ENCODE measurements around the gene SUGP1.

SUGP1 gene

DNA sequence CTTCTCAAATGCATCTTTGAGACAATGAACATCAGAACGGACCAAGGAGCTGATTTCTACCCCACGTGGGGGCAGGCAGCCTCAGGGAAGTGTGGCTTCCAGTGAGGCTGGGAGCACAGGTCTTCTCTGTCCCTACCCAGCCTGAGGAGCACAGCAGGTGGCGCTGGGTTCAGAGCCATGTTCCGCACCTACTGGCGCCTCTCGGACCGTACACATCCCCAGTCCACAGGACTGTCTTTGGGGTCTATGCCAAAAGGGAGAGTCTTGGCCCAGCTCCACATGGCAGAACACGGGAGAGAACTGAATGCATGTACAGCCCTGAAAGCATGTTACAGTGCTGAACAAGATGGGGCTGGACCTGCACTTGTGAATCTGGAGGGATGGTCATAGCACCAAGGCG, 22.6 kb downstream of the SUGP1 start:
- TF ChIP-seq, protein P1, sequence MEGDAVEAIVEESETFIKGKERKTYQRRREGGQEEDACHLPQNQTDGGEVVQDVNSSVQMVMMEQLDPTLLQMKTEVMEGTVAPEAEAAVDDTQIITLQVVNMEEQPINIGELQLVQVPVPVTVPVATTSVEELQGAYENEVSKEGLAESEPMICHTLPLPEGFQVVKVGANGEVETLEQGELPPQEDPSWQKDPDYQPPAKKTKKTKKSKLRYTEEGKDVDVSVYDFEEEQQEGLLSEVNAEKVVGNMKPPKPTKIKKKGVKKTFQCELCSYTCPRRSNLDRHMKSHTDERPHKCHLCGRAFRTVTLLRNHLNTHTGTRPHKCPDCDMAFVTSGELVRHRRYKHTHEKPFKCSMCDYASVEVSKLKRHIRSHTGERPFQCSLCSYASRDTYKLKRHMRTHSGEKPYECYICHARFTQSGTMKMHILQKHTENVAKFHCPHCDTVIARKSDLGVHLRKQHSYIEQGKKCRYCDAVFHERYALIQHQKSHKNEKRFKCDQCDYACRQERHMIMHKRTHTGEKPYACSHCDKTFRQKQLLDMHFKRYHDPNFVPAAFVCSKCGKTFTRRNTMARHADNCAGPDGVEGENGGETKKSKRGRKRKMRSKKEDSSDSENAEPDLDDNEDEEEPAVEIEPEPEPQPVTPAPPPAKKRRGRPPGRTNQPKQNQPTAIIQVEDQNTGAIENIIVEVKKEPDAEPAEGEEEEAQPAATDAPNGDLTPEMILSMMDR (IDR thresholded peaks at IDR 0.05; ENCODE audit: low read depth, low read length, poor library complexity, severe bottlenecking) = no peak
- TF ChIP-seq EZH2phosphoT487 (IDR thresholded peaks at IDR 0.05; ENCODE audit: borderline replicate concordance, low read length) = no peak
- Histone ChIP-seq H3K4me3 (ENCODE audit: low read length) (no peak overlapping the region), H3K4me1 (ENCODE audit: control insufficient read depth, low read length) (no peaks in the 10 kb centered on the region), H3K36me3 (ENCODE audit: control insufficient read depth, low read length) (peaks cover 41% of the 10 kb centered on the region), H3K9me2 (replicated peaks; ENCODE audit: control insufficient read depth, low read length) (no peaks in the 10 kb centered on the region), H4K20me1 (ENCODE audit: control insufficient read depth, insufficient read depth, low read depth, low read length) (no peaks in the 10 kb centered on the region), H3K27ac (ENCODE audit: low read depth, low read length) (no peak overlapping the region), H3F3A (ENCODE audit: control insufficient read depth, insufficient read depth) (no peaks in the 10 kb centered on the region), H3K27me3 (ENCODE audit: control insufficient read depth, low read length) (no peaks in the 10 kb centered on the region), H3K79me2 (ENCODE audit: control insufficient read depth, low read length) (no peaks in the 10 kb centered on the region), H3K9me3 (ENCODE audit: control insufficient read depth, insufficient read depth, low read length) (no peaks in the 10 kb centered on the region), H3K4me2 (ENCODE audit: low read length) (no peak overlapping the region)

DNA sequence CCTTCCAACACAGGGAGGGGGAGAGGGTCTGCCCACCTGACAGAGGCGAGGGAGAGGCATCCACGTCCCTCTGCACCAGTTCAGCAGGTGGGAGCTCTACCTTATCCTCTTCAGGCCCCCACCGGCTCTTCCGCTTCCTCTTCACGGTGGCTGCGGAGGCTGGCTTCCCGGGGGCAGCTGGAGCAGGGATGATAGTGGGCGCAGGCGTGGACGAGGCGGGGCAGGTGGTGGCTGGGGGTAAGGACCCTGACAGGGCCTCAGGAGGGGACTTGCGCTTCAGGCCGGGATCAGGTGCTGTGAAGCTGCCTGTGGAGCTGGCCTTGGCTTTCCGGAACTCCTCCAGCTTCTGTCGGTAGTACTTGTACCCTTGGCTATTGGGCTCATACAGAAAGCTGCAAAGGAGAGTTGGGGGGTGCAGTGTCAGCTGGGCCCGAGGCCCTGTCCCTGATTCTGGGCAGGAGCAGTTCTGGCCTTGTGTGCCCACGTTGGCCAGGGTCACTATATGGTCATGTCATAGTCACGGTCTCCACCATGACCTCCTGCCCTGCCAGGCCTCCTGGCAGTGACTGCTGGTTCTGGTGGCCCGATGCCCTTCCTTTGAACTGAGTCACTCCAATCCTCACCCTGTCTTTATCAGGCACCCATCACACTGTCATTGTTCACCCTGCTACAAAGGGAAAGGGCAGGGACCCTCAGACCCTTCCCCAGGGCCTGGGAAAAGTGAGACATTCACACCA, 23.2 kb downstream of the SUGP1 start:
- Histone ChIP-seq H3F3A (ENCODE audit: control insufficient read depth, insufficient read depth) (no peaks in the 10 kb centered on the region), H3K36me3 (ENCODE audit: control insufficient read depth, low read length) (peaks cover 42% of the 10 kb centered on the region), H3K27ac (ENCODE audit: low read depth, low read length) (no peak overlapping the region), H3K79me2 (ENCODE audit: control insufficient read depth, low read length) (no peaks in the 10 kb centered on the region), H3K4me2 (ENCODE audit: low read length) (no peak overlapping the region), H3K9me2 (replicated peaks; ENCODE audit: control insufficient read depth, low read length) (no peaks in the 10 kb centered on the region), H3K27me3 (ENCODE audit: control insufficient read depth, low read length) (no peaks in the 10 kb centered on the region), H3K4me3 (ENCODE audit: low read length) (no peak overlapping the region), H3K4me1 (ENCODE audit: control insufficient read depth, low read length) (no peaks in the 10 kb centered on the region), H4K20me1 (ENCODE audit: control insufficient read depth, insufficient read depth, low read depth, low read length) (no peaks in the 10 kb centered on the region), H3K9me3 (ENCODE audit: control insufficient read depth, insufficient read depth, low read length) (no peaks in the 10 kb centered on the region)
- TF ChIP-seq EZH2phosphoT487 (IDR thresholded peaks at IDR 0.05; ENCODE audit: borderline replicate concordance, low read length) = no peak
- TF ChIP-seq, protein P1 (IDR thresholded peaks at IDR 0.05; ENCODE audit: low read depth, low read length, poor library complexity, severe bottlenecking) = no peak

DNA sequence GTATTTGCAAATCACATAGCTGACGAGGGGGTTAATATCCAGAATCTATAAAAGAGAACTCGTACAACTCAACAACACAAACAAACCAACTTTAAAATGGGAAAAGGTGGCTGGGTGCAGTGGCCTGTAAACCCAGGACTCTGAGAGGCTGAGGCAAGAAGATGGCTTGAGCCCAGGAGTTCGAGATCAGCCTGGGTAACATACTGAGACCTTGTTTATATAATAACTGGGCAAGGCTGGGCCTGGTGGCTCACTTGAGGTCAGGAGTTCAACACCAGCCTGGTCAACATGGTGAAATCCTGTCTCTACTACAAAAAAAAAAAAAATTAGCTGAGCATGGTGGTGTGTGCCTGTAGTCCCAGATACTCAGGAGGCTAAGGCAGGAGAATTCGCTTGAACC, 25.4 kb downstream of the SUGP1 start:
- TF ChIP-seq, protein P1 (IDR thresholded peaks at IDR 0.05; ENCODE audit: low read depth, low read length, poor library complexity, severe bottlenecking) = no peak
- TF ChIP-seq EZH2phosphoT487 (IDR thresholded peaks at IDR 0.05; ENCODE audit: borderline replicate concordance, low read length) = no peak
- no peak overlapping the region for H3K27ac ChIP-seq (ENCODE audit: low read depth, low read length)
- H3K4me1 ChIP-seq (ENCODE audit: control insufficient read depth, low read length) = no peaks in the 10 kb centered on the region
- no peaks in the 10 kb centered on the region for H3F3A ChIP-seq (ENCODE audit: control insufficient read depth, insufficient read depth)
- H3K4me2 ChIP-seq (ENCODE audit: low read length) = no peak overlapping the region
- no peaks in the 10 kb centered on the region for H4K20me1 ChIP-seq (ENCODE audit: control insufficient read depth, insufficient read depth, low read depth, low read length)
- H3K4me3 ChIP-seq (ENCODE audit: low read length) = no peak overlapping the region
- no peaks in the 10 kb centered on the region for H3K27me3 ChIP-seq (ENCODE audit: control insufficient read depth, low read length)
- peaks cover 31% of the 10 kb centered on the region for H3K36me3 ChIP-seq (ENCODE audit: control insufficient read depth, low read length)
- H3K9me2 ChIP-seq (replicated peaks; ENCODE audit: control insufficient read depth, low read length) = no peaks in the 10 kb centered on the region
- H3K79me2 ChIP-seq (ENCODE audit: control insufficient read depth, low read length) = no peaks in the 10 kb centered on the region
- no peaks in the 10 kb centered on the region for H3K9me3 ChIP-seq (ENCODE audit: control insufficient read depth, insufficient read depth, low read length)

Data from DOHH2 (cell line).